Daoy (cell line): ENCODE data around the gene DTD2. TPM values are rescaled to one million over a fixed set of nuclear protein-coding genes. Genes with fewer than 3 reads are reported as not detected.
"Not testable (repeated sequence)": the region's sequence is repeated elsewhere in the genome, so short reads cannot be mapped to it uniquely, and the experiment has no call there.

Experiments used
- DNase-seq: peaks from one replicate; pipeline ENCODE4 v3.0.0-alpha.2; 2015; ENCODE audit warnings: low read depth
- total RNA-seq: library from RNA; depleted of rRNA; stranded (reverse); fragments of >200 nt; shearing (Covaris generic); gene quantifications from 2 replicates; pipeline ENCODE4 v1.2.3, GENCODE V29; 2014; rRNA removed

The DTD2 gene
- total RNA-seq, result 39.5 and 43.7 TPM in 2 replicates

DNA sequence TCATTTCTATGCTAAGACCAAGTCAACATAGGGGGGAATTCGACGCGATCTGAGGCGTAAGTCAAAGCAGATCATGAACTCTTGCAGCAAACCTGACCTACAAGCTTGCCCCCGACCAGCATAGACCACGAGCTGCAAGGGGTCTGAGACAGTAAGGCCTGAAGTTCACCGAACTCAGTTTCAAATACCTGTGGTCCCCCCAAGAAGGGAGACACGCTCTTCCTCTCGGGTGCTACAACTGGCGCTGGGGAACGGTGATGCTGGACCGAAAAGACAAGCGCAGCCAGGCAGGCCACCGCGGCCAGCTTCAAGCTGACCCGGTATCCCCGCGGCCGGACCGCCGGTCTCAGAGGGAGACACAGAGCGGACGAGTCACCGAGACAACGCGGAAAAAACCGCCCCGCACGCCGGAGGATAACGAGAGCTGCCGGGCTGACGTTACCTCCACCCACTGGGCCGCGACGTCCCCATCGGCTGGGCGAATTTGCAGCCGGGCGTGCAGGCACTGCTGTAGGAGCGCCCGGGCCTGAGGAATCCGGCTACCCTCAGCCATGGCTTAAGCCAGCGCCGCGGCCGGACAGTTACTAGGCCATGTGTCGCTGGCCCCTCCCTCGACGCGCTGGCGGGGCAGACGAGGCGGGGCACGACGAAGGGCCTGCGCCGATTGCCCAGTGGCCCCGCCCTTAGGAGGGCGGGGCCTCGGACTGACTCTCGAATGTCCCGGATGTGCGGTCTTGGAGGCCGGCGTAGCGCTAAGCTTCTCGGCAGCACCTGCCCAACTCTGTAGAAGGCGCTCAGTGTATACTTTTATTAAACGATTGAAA is at the start of gene DTD2:
DTD2 (minus strand) TSS at position 666 of the 824 bp plus-strand sequence; CDS start at position 553, 113 bp downstream.
- peak; percentile 97 for DNase-seq

DNA sequence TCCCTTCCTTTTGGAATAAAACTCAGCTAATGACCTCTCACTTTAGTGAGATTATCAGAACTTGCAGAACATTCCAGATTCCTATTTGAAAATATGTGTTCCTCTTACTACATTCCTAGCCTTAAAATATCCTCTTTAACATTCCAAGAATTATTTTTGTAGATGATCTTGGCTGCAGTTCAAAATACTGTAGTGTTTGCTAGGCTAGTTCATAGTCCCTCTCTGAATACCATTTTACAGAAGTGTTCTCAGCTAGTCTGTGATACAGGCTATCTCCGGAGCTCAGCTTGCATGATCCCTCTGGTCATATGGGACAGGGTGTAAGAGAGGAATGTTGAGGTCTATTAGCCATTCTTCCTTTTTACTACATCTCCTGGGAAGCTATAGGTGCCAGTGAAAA is 48.1 kb upstream of the DTD2 start:
- DNase-seq, result no peak

DNA sequence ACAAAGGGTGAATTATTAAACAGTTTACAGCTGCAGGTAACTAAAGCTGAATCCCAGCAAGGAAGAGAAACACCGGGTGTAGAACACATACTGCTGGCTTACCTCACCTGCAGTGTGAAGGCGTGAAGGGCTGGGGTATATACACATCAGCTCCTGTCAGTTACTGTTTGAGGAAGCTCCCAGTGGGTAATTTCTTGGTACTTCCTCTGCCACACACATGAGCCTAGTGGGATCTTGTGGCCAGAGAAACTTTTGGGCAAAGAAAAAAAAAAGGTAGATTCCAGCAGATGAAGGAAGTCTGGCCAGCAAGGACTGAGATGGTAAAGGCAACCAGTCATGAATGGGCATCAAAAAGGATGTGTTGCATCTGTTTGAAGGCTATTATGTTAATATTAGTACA is 44.6 kb upstream of the DTD2 start:
- DNase-seq, result no peak

DNA sequence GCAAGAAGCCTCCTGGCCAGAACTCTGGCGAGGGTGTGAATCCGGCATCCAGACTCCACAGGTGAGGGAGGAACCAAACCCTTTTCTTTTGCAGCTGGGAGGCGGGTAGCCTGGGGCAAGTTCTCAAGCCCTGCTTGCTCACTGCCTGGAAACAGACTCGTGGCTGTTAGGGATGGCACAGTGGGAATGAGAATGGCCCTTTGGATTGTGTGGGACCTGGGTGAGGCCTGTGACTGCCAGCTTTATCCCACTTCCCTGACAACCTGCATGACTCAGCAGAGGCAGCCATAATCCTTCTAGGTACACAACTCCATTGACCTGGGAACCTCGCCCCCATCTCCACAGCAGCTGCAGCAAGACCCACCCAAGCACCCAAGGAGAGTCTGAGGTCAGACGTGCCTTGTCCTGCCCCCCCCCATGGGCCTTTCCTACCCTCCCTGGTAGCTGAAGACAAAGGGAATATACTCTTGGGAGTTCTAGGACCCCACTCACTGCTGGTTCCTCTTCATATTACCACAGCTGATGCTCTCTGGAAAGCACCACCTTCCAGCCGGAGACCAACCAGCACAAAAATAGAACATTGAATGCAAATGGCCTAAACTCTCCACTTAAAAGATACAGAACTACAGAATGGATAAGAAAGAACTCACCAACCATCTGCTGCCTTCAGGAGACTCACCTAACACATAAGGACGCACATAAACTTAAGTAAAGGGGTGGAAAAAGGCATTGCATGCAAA is 35.6 kb upstream of the DTD2 start:
- DNase-seq, result no peak

GRCh38 chr14:31489691-31490090 is 32.4 kb upstream of the DTD2 start:
- DNase-seq, result no peak

DNA sequence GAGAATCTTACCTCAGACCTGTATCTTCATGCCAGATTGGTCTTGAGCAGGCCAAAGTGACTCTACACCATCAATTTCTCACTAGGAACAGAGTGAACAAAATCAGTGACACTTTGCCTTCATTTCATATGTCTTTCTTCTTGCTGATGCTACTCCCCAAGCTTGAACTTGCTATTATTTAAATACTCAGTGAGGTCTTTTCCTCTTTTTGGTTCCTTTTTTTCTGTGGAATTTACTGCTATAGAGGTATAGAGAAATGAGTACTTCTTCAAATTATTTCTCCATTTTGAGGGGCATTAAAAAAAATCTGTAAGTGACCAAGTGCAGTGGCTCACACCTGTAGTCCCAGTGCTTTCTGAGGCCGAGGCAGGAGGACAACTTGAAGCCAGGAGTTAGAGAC is 30.6 kb upstream of the DTD2 start, which contains the start of gene GPR33:
GPR33 (minus strand) TSS at position 154 of the 400 bp plus-strand sequence. CDS start 4,074 bp downstream, outside the sequence.
- no peak for DNase-seq

DNA sequence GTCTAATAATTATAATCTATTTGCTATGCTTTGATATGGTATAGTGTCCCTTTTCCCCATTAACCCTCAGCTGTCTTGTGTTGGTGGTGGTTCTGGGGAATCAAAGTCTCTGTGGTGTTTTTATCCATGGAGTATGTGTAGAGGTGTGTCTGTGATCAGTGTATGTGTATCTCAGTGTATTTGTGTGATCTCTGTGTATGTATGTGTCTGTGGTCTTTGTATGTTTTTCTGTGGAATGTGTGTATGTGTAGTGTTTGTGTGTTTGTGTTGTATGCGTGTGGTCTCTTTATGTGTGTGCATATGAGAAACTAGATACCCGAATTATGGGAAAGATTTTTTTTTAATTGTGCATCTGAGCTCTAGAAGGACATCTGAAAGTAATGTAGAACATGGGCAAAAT is 29.5 kb upstream of the DTD2 start:
- DNase-seq, result no peak

- no peak for DNase-seq
These were observed 27.4 kb upstream of the DTD2 start for GRCh38 chr14:31484754-31485153.

GRCh38 chr14:31480156-31480555 is 22.9 kb upstream of the DTD2 start:
- no peak for DNase-seq

DNA sequence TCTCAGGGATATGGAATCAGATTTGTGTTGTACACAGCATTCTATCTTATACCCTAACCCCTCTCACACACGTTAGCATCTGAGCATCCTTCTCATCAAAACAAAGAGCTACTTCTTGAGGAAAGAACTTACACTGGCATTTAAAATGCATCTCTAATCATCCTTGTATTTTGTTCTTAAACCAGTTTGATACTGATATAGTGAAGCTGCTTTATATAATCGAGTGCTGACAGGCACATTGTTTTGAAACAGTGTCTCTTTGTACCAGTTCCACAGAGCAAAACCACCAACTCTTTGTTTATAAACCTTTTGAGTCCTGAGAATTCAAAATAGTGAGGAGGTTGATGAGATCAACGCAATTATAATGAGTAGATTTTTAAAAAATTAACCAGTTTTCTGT is 21.7 kb upstream of the DTD2 start:
- DNase-seq, result no peak

GRCh38 chr14:31477248-31477647 is 19.9 kb upstream of the DTD2 start:
- no peak for DNase-seq

DNA sequence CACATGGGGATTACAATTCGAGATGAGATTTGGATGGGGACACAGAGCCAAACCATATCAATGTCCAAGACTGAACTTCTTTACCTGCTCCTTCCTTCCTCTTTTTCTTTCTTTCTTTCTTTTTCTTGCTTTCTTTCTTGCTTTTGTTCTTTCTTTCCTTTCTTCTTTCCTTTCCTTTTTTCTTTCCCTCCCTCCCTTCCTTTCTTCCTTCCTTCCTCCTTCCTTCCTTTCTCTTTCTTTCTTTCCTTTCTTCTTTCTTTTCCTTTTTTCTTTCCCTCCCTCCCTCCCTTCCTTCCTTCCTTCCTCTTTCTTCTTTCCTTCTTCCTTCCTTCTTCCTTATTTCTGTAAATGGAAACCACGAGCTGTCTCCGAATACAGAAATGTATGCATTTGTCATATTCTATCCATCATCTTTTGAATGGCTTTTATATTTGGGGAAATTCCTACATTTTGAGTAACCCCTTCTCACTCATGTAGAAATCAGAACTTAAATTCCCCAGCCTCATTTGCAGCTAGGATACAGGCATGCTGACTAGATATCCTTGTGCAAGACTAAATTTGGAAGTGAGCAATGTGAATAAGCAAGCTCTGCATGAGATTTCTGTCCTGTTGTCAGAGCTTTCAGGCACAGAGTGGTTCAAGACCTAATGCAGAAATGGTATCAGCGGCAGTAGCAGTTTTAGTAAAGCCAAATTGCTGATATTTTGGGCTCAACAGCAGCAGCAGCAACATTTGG is 19.0 kb upstream of the DTD2 start:
- DNase-seq, result no peak

GRCh38 chr14:31466554-31466953 is 9.2 kb upstream of the DTD2 start:
- no peak for DNase-seq

DNA sequence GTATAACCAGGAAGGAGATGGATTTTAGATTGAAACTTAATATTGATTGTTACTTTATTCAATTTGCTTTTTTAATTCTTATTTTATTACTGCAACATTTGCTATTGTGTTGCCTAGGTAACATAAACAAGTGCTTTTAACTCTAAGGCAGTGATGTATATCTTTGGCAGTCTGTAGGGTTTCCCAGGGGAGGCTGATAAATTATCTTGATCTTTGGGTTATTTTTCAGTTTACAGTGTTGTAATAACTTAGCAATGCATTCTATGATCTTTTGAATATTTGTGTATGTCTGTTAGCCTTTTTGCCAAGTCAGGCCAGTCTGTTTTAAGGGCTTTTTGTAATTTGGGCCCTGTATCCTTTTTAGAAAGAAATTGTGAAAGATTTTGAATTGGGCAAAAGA is 7.8 kb upstream of the DTD2 start:
- DNase-seq, result no peak

DNA sequence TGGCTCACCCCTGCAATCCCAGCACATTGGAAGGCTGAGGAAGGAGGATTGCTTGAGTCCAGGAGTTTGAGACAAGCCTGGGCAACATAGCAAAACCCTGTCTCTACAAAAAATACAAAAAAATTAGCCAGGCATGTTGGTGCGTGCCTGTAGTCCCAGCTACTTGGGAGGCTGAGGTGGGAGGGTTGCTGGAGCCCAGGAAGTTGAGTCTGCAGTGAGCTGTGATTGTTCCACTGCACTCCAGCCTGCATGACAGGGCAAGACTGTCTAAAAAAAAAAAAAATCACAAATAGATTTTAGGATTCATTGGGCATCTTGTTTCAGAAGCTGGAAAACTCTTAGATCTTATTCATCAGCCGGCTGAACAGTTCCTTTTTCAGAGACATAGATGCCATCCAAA is 5.1 kb upstream of the DTD2 start:
- DNase-seq, result not testable (repeated sequence)

- DNase-seq, result no peak
These were observed 4.2 kb upstream of the DTD2 start for GRCh38 chr14:31461545-31461944.

- no peak for DNase-seq
These were observed 656 bp upstream of the DTD2 start for GRCh38 chr14:31457665-31458659.

- DNase-seq, result peak; percentile 6
These were observed 7.2 kb downstream of the DTD2 start for GRCh38 chr14:31449971-31450610.

GRCh38 chr14:31449136-31449535 is 8.2 kb downstream of the DTD2 start:
- DNase-seq, result no peak

DNA sequence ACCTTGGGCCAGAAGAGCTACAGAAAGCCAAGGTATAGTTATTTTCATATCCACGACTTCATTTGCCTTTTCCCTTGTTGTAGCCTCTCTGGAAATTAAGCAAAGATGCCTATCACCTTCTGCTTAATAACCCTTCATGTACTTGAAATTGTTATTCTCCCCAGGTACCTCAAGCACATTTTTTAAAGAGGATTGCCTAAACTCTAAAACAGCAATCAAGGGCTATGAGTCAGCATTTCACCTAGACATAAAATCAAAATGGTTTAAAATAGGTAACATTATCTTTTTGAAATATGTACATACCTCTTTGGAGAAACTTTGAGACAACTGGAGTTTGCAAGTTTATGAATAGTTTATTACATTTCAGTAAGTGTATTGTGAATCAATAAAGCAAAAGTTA is 11.6 kb downstream of the DTD2 start:
- no peak for DNase-seq

- DNase-seq, result no peak
These were observed 15.0 kb downstream of the DTD2 start for GRCh38 chr14:31442284-31442683.
